Measurements from ENCODE around the gene PLA2G6. TPM values are rescaled to one million over a fixed set of nuclear protein-coding genes. Genes with fewer than 3 reads are reported as not detected.

PLA2G6 gene
- total and polyA plus RNA-seq, 12 donors: 6.0 to 35.1 (median 13.5) TPM

- peaks cover 0 to 51% (median 5%) of the 10 kb centered on the region in 9 donors for H3K36me3 ChIP-seq
- WGBS, 2 donors: 93 to 94% methylated on average over 9 of the region's 9 CpGs
- intact Hi-C loops (cut with DNase I): loop anchor here in 1 of 10 donors (10.0 kb wide), 1 partner anchor 217 kb away; no protein-coding TSS in a partner anchor
Measured at GRCh38 chr22:38127869-38128268, 53.8 kb downstream of the PLA2G6 start.

GRCh38 chr22:38126928-38127668 is 54.5 kb downstream of the PLA2G6 start:
- ATAC-seq (peak in 1 of 8 donors; percentile 14), DNase-seq (no peak)
- Histone ChIP-seq H3K27ac (no peak overlapping the region), H3K4me1 (peaks cover 0 to 14% (median 0%) of the 10 kb centered on the region in 9 donors), H3K4me3 (no peak overlapping the region), H3K36me3 (peaks cover 0 to 43% (median 0%) of the 10 kb centered on the region in 9 donors), H3K9me3 (no peaks in the 10 kb centered on the region), H3K27me3 (no peaks in the 10 kb centered on the region)
- TF ChIP-seq CTCF (IDR thresholded peaks at IDR 0.05): no peak
- 92% methylated on average over 23 of the region's 23 CpGs for WGBS, 2 donors
- intact Hi-C loops (cut with DNase I): loop anchor here in 1 of 10 donors (10.0 kb wide), 1 partner anchor 218 kb away; no protein-coding TSS in a partner anchor

More at GRCh38 chr22:38127869-38128268, 53.8 kb downstream of the PLA2G6 start:
- ATAC-seq (no peak), DNase-seq (no peak)
- Histone ChIP-seq H3K4me3 (no peak overlapping the region), H3K9me3 (no peaks in the 10 kb centered on the region), H3K27me3 (no peaks in the 10 kb centered on the region), H3K4me1 (peaks cover 0 to 14% (median 0%) of the 10 kb centered on the region in 9 donors), H3K27ac (no peak overlapping the region)
- TF ChIP-seq CTCF (IDR thresholded peaks at IDR 0.05): no peak

- no peak overlapping the region for H3K27ac ChIP-seq
- no peak overlapping the region for H3K4me3 ChIP-seq
- DNase-seq (peak in 1 of 2 donors; percentile 52), ATAC-seq (peak in 3 of 8 donors; percentile 20 to 70 (median 36))
- no peaks in the 10 kb centered on the region for H3K27me3 ChIP-seq
- peaks cover 0 to 3% (median 0%) of the 10 kb centered on the region in 9 donors for H3K4me1 ChIP-seq
- intact Hi-C loops (cut with DNase I): loop anchor here in 1 of 10 donors (10.0 kb wide), 1 partner anchor 219 kb away; no protein-coding TSS in a partner anchor
- peaks cover 0 to 41% (median 0%) of the 10 kb centered on the region in 9 donors for H3K36me3 ChIP-seq
- H3K9me3 ChIP-seq: no peaks in the 10 kb centered on the region
- WGBS, 2 donors: 73% methylated on average over 11 of the region's 11 CpGs
- no peak for TF ChIP-seq CTCF (IDR thresholded peaks at IDR 0.05)
Measured at GRCh38 chr22:38125751-38126201, 55.9 kb downstream of the PLA2G6 start.

- Histone ChIP-seq H3K27me3 (no peaks in the 10 kb centered on the region), H3K27ac (no peak overlapping the region), H3K36me3 (peaks cover 0 to 37% (median 0%) of the 10 kb centered on the region in 9 donors), H3K4me1 (no peaks in the 10 kb centered on the region), H3K4me3 (no peak overlapping the region), H3K9me3 (no peaks in the 10 kb centered on the region)
- intact Hi-C loops (cut with DNase I): loop anchor here in 1 of 10 donors (10.0 kb wide), 1 partner anchor 220 kb away; no protein-coding TSS in a partner anchor
- DNase-seq (no peak), ATAC-seq (no peak)
- no peak for TF ChIP-seq CTCF (IDR thresholded peaks at IDR 0.05)
- 95 to 97% methylated on average over 14 of the region's 14 CpGs for WGBS, 2 donors
Measured at GRCh38 chr22:38125038-38125610, 56.5 kb downstream of the PLA2G6 start.
